ENCODE results near the gene HGD. TPM values are rescaled to one million over a fixed set of nuclear protein-coding genes. Genes with fewer than 3 reads are reported as not detected.

HGD gene
- 15.0 to 22.1 TPM (median 16.0 TPM) in 5 replicates for total RNA-seq (2022; extraction: Qiagen RNA extraction)

DNA sequence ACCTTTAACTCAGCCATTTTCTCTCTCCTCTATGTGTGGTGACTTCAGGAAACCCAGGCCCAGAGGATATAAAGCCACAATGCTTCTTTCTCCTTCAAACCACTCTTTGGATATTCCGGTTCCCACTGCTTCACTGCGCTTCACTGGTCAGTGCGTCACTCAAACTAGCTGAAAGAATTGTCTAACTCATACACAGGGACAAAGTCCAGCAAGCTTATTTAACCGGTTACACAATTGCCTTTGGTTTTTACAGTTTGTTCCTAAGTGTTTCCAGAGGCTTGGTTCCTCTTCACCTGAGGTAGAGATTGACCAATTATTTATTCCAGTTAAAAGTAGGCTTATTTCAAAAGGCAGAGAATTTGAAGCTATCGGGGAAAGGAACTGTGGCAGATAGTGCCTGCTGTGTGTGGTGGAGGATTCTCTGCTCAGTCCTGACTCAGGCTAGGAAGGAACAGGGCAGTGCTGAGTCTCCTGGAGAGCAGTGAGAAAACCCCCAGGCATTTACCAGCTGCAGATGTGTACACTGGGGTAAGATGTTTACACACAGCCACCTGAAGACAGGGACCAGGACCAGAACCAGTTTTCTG lies at the start of gene HGD:
Gene HGD (minus strand): TSS at position 145 of the 587 bp plus-strand sequence. CDS start 128 bp downstream, at position 17.

GRCh38 chr3:120596116-120596852 lies 85.8 kb downstream of the HGD start, which contains the start of gene NDUFB4:
TSS of gene NDUFB4 (plus strand) at chr3:120596336. CDS start at chr3:120596360, 24 bp downstream.

Other genes with a start within 250 kb of the HGD start
- 47.2 to 76.1 TPM (median 62.4 TPM) in 5 replicates for gene FSTL1, start 231.2 kb downstream of the HGD start, total RNA-seq (2022; extraction: Qiagen RNA extraction)
- gene NDUFB4, start 85.9 kb downstream of the HGD start, total RNA-seq (2022; extraction: Qiagen RNA extraction) = 208 to 267 TPM (median 223 TPM) in 5 replicates
- 12.4 to 20.0 TPM (median 14.9 TPM) in 5 replicates for gene RABL3, start 60.3 kb upstream of the HGD start, total RNA-seq (2022; extraction: Qiagen RNA extraction)
- 10.7 to 17.2 TPM (median 15.2 TPM) in 5 replicates for gene GTF2E1, start 60.5 kb upstream of the HGD start, total RNA-seq (2022; extraction: Qiagen RNA extraction)
- gene STXBP5L, start 226.0 kb upstream of the HGD start, total RNA-seq (2022; extraction: Qiagen RNA extraction) = not detected in 5 replicates

Data from A549 treated with Mapracorat at 1 μM for 4 hours (cell line).